H9 (cell line): ENCODE measurements around the gene ATG4B. TPM values are rescaled to one million over a fixed set of nuclear protein-coding genes. Genes with fewer than 3 reads are reported as not detected.

Experiments used
- DNase-seq: peaks from one replicate; pipeline ENCODE4 v3.0.0-alpha.2; 2017
- H2AFZ ChIP-seq: one replicate; pipeline ENCODE4 v1.6.1; 2013; ENCODE audit warnings: mild to moderate bottlenecking, low read length, control low read depth, moderate library complexity
- H2AK5ac ChIP-seq: 2 replicates; pipeline ENCODE4 v1.6.1; 2013; ENCODE audit warnings: low read length, control low read depth, mixed read lengths; ENCODE audit not compliant: insufficient read length
- H2BK120ac ChIP-seq: one replicate; pipeline ENCODE4 v1.6.1; 2013; ENCODE audit warnings: low read depth, mild to moderate bottlenecking, low read length, control low read depth, inconsistent platforms; ENCODE audit not compliant: poor library complexity, severe bottlenecking
- H2BK12ac ChIP-seq: 2 replicates; pipeline ENCODE4 v1.6.1; 2013; ENCODE audit warnings: low read length, control low read depth, mixed read lengths, low read depth; ENCODE audit not compliant: insufficient read length
- H2BK15ac ChIP-seq: 2 replicates; pipeline ENCODE4 v1.6.1; 2013; ENCODE audit warnings: low read depth, low read length, control low read depth
- H2BK20ac ChIP-seq: one replicate; pipeline ENCODE4 v1.6.1; 2013; ENCODE audit warnings: low read depth, mild to moderate bottlenecking, low read length, control low read depth, inconsistent platforms; ENCODE audit not compliant: poor library complexity, severe bottlenecking
- H2BK5ac ChIP-seq: 2 replicates; pipeline ENCODE4 v1.6.1; 2013; ENCODE audit warnings: low read length, control low read depth, mixed read lengths; ENCODE audit not compliant: insufficient read length
- H3K14ac ChIP-seq: 2 replicates; pipeline ENCODE4 v1.6.1; 2013; ENCODE audit warnings: low read length, control low read depth; ENCODE audit not compliant: insufficient read depth
- H3K18ac ChIP-seq: 2 replicates; pipeline ENCODE4 v1.6.1; 2013; ENCODE audit warnings: low read depth, mild to moderate bottlenecking, mixed read lengths, low read length, control low read depth; ENCODE audit not compliant: insufficient read length
- H3K23ac ChIP-seq: 2 replicates; pipeline ENCODE4 v1.6.1; 2013; ENCODE audit warnings: low read length, control low read depth, mixed read lengths, low read depth; ENCODE audit not compliant: insufficient read length
- H3K23me2 ChIP-seq: 2 replicates; pipeline ENCODE4 v1.6.1; 2013; ENCODE audit warnings: low read depth, mild to moderate bottlenecking, mixed read lengths, low read length, control low read depth; ENCODE audit not compliant: insufficient read length, poor library complexity, severe bottlenecking
- H3K27ac ChIP-seq: 2 replicates; pipeline ENCODE4 v1.5.1; 2013; ENCODE audit warnings: low read length, control low read depth, mixed read lengths, low read depth; ENCODE audit not compliant: insufficient read length
- H3K27me3 ChIP-seq: 2 replicates; pipeline ENCODE4 v1.6.1; 2013; ENCODE audit warnings: low read length, control low read depth, inconsistent platforms; ENCODE audit not compliant: insufficient read depth
- H3K4ac ChIP-seq: 2 replicates; pipeline ENCODE4 v1.6.1; 2013; ENCODE audit warnings: low read depth, mild to moderate bottlenecking, control low read depth, inconsistent platforms, low read length, moderate library complexity
- H3K4me1 ChIP-seq: 2 replicates; pipeline ENCODE4 v1.6.1; 2013; ENCODE audit warnings: low read length, control low read depth, inconsistent platforms; ENCODE audit not compliant: insufficient read depth
- H3K4me2 ChIP-seq: 2 replicates; pipeline ENCODE4 v1.6.1; 2013; ENCODE audit warnings: low read length, control low read depth, mixed read lengths; ENCODE audit not compliant: insufficient read length, insufficient read depth
- H3K56ac ChIP-seq: 2 replicates; pipeline ENCODE4 v1.6.1; 2013; ENCODE audit warnings: low read depth, mild to moderate bottlenecking, mixed read lengths, low read length, control low read depth; ENCODE audit not compliant: insufficient read length
- H3K79me1 ChIP-seq: 2 replicates; pipeline ENCODE4 v1.6.1; 2013; ENCODE audit warnings: low read depth, mild to moderate bottlenecking, moderate library complexity, low read length, control low read depth, inconsistent platforms; ENCODE audit not compliant: insufficient read depth, poor library complexity, severe bottlenecking
- H3K79me2 ChIP-seq: 2 replicates; pipeline ENCODE4 v1.6.1; 2013; ENCODE audit warnings: low read length, control low read depth, inconsistent platforms; ENCODE audit not compliant: insufficient read depth
- H3K9ac ChIP-seq: 2 replicates; pipeline ENCODE4 v1.6.1; 2013; ENCODE audit warnings: low read length, control low read depth, mixed read lengths; ENCODE audit not compliant: insufficient read length; ENCODE audit errors: extremely low read depth
- H3K9me3 ChIP-seq: one replicate; pipeline ENCODE4 v1.6.1; 2013; ENCODE audit warnings: low read depth, low read length, inconsistent platforms; ENCODE audit not compliant: control insufficient read depth
- H3T11ph ChIP-seq: one replicate; pipeline ENCODE4 v1.6.1; 2013; ENCODE audit warnings: mild to moderate bottlenecking, low read length, control low read depth, inconsistent platforms
- H4K20me1 ChIP-seq: one replicate; pipeline ENCODE4 v1.6.1; 2013; ENCODE audit not compliant: control insufficient read depth, insufficient read length, insufficient read depth
- H4K5ac ChIP-seq: 2 replicates; pipeline ENCODE4 v1.6.1; 2013; ENCODE audit warnings: low read depth, mild to moderate bottlenecking, mixed read lengths, low read length, control low read depth; ENCODE audit not compliant: insufficient read length
- H4K8ac ChIP-seq: replicated peaks from 2 replicates; pipeline ENCODE4 v1.6.1; 2013; ENCODE audit warnings: low read length, control low read depth, mixed read lengths, low read depth; ENCODE audit not compliant: insufficient read length
- H4K91ac ChIP-seq: 2 replicates; pipeline ENCODE4 v1.6.1; 2013; ENCODE audit warnings: low read depth, mild to moderate bottlenecking, moderate library complexity, mixed read lengths, low read length, control low read depth; ENCODE audit not compliant: insufficient read length
- H3K27ac Mint-ChIP-seq, 3 experiments: 2 replicates in 2 of 3; 3 replicates in 1 of 3; pipeline ENCODE4 v1.8.0; 2020 to 2021; ENCODE audit warnings: mixed read lengths in 3 of 3, mild to moderate bottlenecking in 1 of 3, moderate library complexity in 1 of 3
- H3K27me3 Mint-ChIP-seq: 2 replicates; pipeline ENCODE4 v1.8.0; 2021; ENCODE audit warnings: low read depth, mild to moderate bottlenecking, moderate library complexity, mixed read lengths
- H3K36me3 Mint-ChIP-seq, 3 experiments: 2 replicates in 2 of 3; 3 replicates in 1 of 3; pipeline ENCODE4 v1.8.0; 2020 to 2021; ENCODE audit warnings: low read depth in 3 of 3, mixed read lengths in 3 of 3; ENCODE audit not compliant: insufficient read depth in 1 of 3
- H3K4me1 Mint-ChIP-seq, 2 experiments: 2 replicates each; pipeline ENCODE4 v1.8.0; 2020; ENCODE audit warnings: mixed read lengths in 2 of 2
- H3K4me3 Mint-ChIP-seq, 2 experiments: 2 replicates in 1 of 2; 3 replicates in 1 of 2; pipeline ENCODE4 v1.8.0; 2020 to 2021; ENCODE audit warnings: mild to moderate bottlenecking in 2 of 2, mixed read lengths in 2 of 2, moderate library complexity in 1 of 2
- H3K9me3 Mint-ChIP-seq, 2 experiments: 2 replicates in 1 of 2; 3 replicates in 1 of 2; pipeline ENCODE4 v1.8.0; 2020; ENCODE audit warnings: mild to moderate bottlenecking in 2 of 2, mixed read lengths in 2 of 2, moderate library complexity in 1 of 2
- CTCF ChIP-seq: fragments of 200-600 bp; sonication (generic); conservative IDR thresholded peaks from 3 replicates; pipeline ENCODE4 v1.8.0; 2021; ENCODE audit warnings: antibody characterized with exemption, mild to moderate bottlenecking
- WGBS: extraction: QIAGEN DNeasy Blood & Tissue Kit; methylation state at CpG from one replicate; pipeline ENCODE4 v1.1.7; 2013; ENCODE audit warnings: missing lambda C conversion rate, low lambda C conversion rate, mixed read lengths; ENCODE audit not compliant: insufficient read length; ENCODE audit errors: extremely low coverage; 5-methylcytosine and 5-hydroxymethylcytosine counted together
- total RNA-seq: library from RNA; stranded (reverse); gene quantifications from 2 replicates; pipeline ENCODE4 v1.2.1, GENCODE V29; 2021

ATG4B gene
- total RNA-seq, 1 experiment from 2014 or later = 105 TPM

- peaks cover 7% of the 10 kb centered on the region; the same call in 1 of the 2 replicates for H3K79me2 ChIP-seq
- no peak overlapping the region for H3K18ac ChIP-seq
- no peak overlapping the region for H2BK5ac ChIP-seq
- no peak overlapping the region for H3K14ac ChIP-seq
- no peak overlapping the region for H3K4me2 ChIP-seq
- no peak overlapping the region for H4K91ac ChIP-seq
- no peaks in the 10 kb centered on the region for H3K9me3 ChIP-seq
- no peak overlapping the region for H2BK120ac ChIP-seq
- H3K27me3 Mint-ChIP-seq = no peaks in the 10 kb centered on the region
- no peak overlapping the region for H3K9ac ChIP-seq
- no peak overlapping the region for H3T11ph ChIP-seq
- no peak overlapping the region for H2BK12ac ChIP-seq
- H3K4ac ChIP-seq = no peak overlapping the region
- H3K4me1 Mint-ChIP-seq = peaks cover 3 to 4% of the 10 kb centered on the region in 2 experiments; a peak in 1 of 4 replicates
- no peak overlapping the region for H4K8ac ChIP-seq
- no peaks in the 10 kb centered on the region for H3K23me2 ChIP-seq
- no CpG with 5 or more reads among the region's 11 CpGs for WGBS
- H3K27ac ChIP-seq = no peak overlapping the region
- no peak for DNase-seq
- no peak overlapping the region for H2AFZ ChIP-seq
- no peak overlapping the region for H3K23ac ChIP-seq
- H4K20me1 ChIP-seq = no peaks in the 10 kb centered on the region
- no peaks in the 10 kb centered on the region for H3K4me1 ChIP-seq
- no peak overlapping the region for H2BK20ac ChIP-seq
- H2AK5ac ChIP-seq = no peak overlapping the region
- peaks cover 16 to 54% (median 40%) of the 10 kb centered on the region in 3 experiments; a peak in 6 of 7 replicates for H3K36me3 Mint-ChIP-seq
- H4K5ac ChIP-seq = no peak overlapping the region
- H3K27ac Mint-ChIP-seq = peak overlapping the region in 1 of 3 experiments; percentile 27; a peak in 3 of 7 replicates
- H3K9me3 Mint-ChIP-seq = no peaks in the 10 kb centered on the region
- TF ChIP-seq CTCF = no peak
- no peak overlapping the region for H3K4me3 Mint-ChIP-seq
- H3K56ac ChIP-seq = no peak overlapping the region
- H3K27me3 ChIP-seq = no peaks in the 10 kb centered on the region
- H3K79me1 ChIP-seq = peaks cover 6% of the 10 kb centered on the region
- H2BK15ac ChIP-seq = no peak overlapping the region
Observed at GRCh38 chr2:241629762-241630435, 7.6 kb upstream of the ATG4B start.
